ENCODE results near the gene SH3YL1. TPM values are rescaled to one million over a fixed set of nuclear protein-coding genes. Genes with fewer than 3 reads are reported as not detected.
"Not testable (repeated sequence)": the region's sequence is repeated elsewhere in the genome, so short reads cannot be mapped to it uniquely, and the experiment has no call there.

Gene SH3YL1
- polyA plus RNA-seq, 1 experiment: 27.6 TPM

- CTCF ChIA-PET: no interaction called here
- no peak overlapping the region for H3K4me3 ChIP-seq (ENCODE audit: low read depth, low read length)
- H3K27me3 ChIP-seq (ENCODE audit: control insufficient read depth, insufficient read depth, low read length): no peaks in the 10 kb centered on the region
- H3K27ac ChIP-seq (ENCODE audit: low read depth, low read length): no peak overlapping the region
- peaks cover 7% of the 10 kb centered on the region for H3K9me3 ChIP-seq (ENCODE audit: control insufficient read depth, insufficient read depth, low read length)
- no peak for TF ChIP-seq CTCF (IDR thresholded peaks at IDR 0.05; ENCODE audit: low read depth, low read length)
- no peak for DNase-seq (ENCODE audit: low read depth, low spot score)
- POLR2A ChIA-PET: no interaction called here
These were observed 86.1 kb downstream of the SH3YL1 start for GRCh38 chr2:177733-178132.

- TF ChIP-seq CTCF (IDR thresholded peaks at IDR 0.05; ENCODE audit: low read depth, low read length): no peak
- Histone ChIP-seq H3K4me3 (ENCODE audit: low read depth, low read length) (no peak overlapping the region), H3K9me3 (ENCODE audit: control insufficient read depth, insufficient read depth, low read length) (peaks cover 10% of the 10 kb centered on the region), H3K27me3 (ENCODE audit: control insufficient read depth, insufficient read depth, low read length) (no peaks in the 10 kb centered on the region), H3K27ac (ENCODE audit: low read depth, low read length) (no peak overlapping the region)
- DNase-seq (ENCODE audit: low read depth, low spot score): no peak
- CTCF ChIA-PET: no interaction called here
- POLR2A ChIA-PET: no interaction called here
These were observed 86.9 kb downstream of the SH3YL1 start for GRCh38 chr2:176917-177316.

GRCh38 chr2:175880-176820, 87.7 kb downstream of the SH3YL1 start:
- H3K9me3 ChIP-seq (ENCODE audit: control insufficient read depth, insufficient read depth, low read length): peaks cover 11% of the 10 kb centered on the region
- CTCF ChIA-PET: no interaction called here
- POLR2A ChIA-PET: no interaction called here
- H3K27ac ChIP-seq (ENCODE audit: low read depth, low read length): no peak overlapping the region
- no peak for TF ChIP-seq CTCF (IDR thresholded peaks at IDR 0.05; ENCODE audit: low read depth, low read length)
- DNase-seq (ENCODE audit: low read depth, low spot score): no peak
- H3K4me3 ChIP-seq (ENCODE audit: low read depth, low read length): no peak overlapping the region
- H3K27me3 ChIP-seq (ENCODE audit: control insufficient read depth, insufficient read depth, low read length): no peaks in the 10 kb centered on the region

- POLR2A ChIA-PET: no interaction called here
These were observed 88.6 kb downstream of the SH3YL1 start for GRCh38 chr2:175161-175786.

GRCh38 chr2:172120-172519, 91.7 kb downstream of the SH3YL1 start:
- H3K9me3 ChIP-seq (ENCODE audit: control insufficient read depth, insufficient read depth, low read length): peaks cover 11% of the 10 kb centered on the region
- CTCF ChIA-PET: interaction anchor here (0.6 kb wide), 1 partner anchor 117 kb away, joined by 3 read pairs; no protein-coding TSS in a partner anchor
- DNase-seq (ENCODE audit: low read depth, low spot score); H3K27ac ChIP-seq (ENCODE audit: low read depth, low read length); H3K27me3 ChIP-seq (ENCODE audit: control insufficient read depth, insufficient read depth, low read length); H3K4me3 ChIP-seq (ENCODE audit: low read depth, low read length); POLR2A ChIA-PET: not testable (repeated sequence)

More at GRCh38 chr2:175161-175786, 88.6 kb downstream of the SH3YL1 start:
- no peaks in the 10 kb centered on the region for H3K27me3 ChIP-seq (ENCODE audit: control insufficient read depth, insufficient read depth, low read length)
- no peak for DNase-seq (ENCODE audit: low read depth, low spot score)
- TF ChIP-seq CTCF (IDR thresholded peaks at IDR 0.05; ENCODE audit: low read depth, low read length): no peak
- H3K4me3 ChIP-seq (ENCODE audit: low read depth, low read length): no peak overlapping the region
- peaks cover 13% of the 10 kb centered on the region for H3K9me3 ChIP-seq (ENCODE audit: control insufficient read depth, insufficient read depth, low read length)
- H3K27ac ChIP-seq (ENCODE audit: low read depth, low read length): no peak overlapping the region
- CTCF ChIA-PET: no interaction called here
